Lung (tissue), 12 donors: ENCODE measurements around the gene RNASE11. TPM values are rescaled to one million over a fixed set of nuclear protein-coding genes. Genes with fewer than 3 reads are reported as not detected.
"Not testable (repeated sequence)": the region's sequence is repeated elsewhere in the genome, so short reads cannot be mapped to it uniquely, and the experiment has no call there.

Experiments used
- ATAC-seq: fragments of 200-7000 bp; cut with Tn5 transposase; one replicate; pipeline ENCODE4 v1.9.1; 2020; ENCODE audit warnings: moderate number of reproducible peaks; ENCODE audit not compliant: insufficient read depth, low FRiP score
- DNase-seq, 3 donors: peaks; one replicate each; pipeline ENCODE4 v3.0.0-alpha.2; 2013 to 2017
- H3K27ac ChIP-seq, 2 donors: one replicate each; pipeline ENCODE4 v1.5.1; 2013; ENCODE audit warnings: mild to moderate bottlenecking in 2 of 2, moderate library complexity in 2 of 2, control low read depth in 1 of 2, inconsistent platforms in 1 of 2, low read depth in 1 of 2, low read length in 1 of 2
- H3K27me3 ChIP-seq, 3 donors: one replicate each; pipeline ENCODE4 v1.5.1; 2013; ENCODE audit warnings: low read length in 2 of 3; ENCODE audit not compliant: control insufficient read depth in 3 of 3, insufficient read depth in 3 of 3
- H3K36me3 ChIP-seq, 4 donors: one replicate each; pipeline ENCODE4 v1.5.1; 2013; ENCODE audit warnings: low read length in 4 of 4, mild to moderate bottlenecking in 1 of 4, moderate library complexity in 1 of 4; ENCODE audit not compliant: control insufficient read depth in 4 of 4, insufficient read depth in 4 of 4
- H3K4me1 ChIP-seq, 5 donors: one replicate each; pipeline ENCODE4 v1.5.1; 2013; ENCODE audit warnings: low read length in 5 of 5, mild to moderate bottlenecking in 2 of 5, moderate library complexity in 1 of 5; ENCODE audit not compliant: control insufficient read depth in 5 of 5, insufficient read depth in 5 of 5
- H3K4me3 ChIP-seq: one replicate; pipeline ENCODE4 v1.5.1; 2013; ENCODE audit warnings: mild to moderate bottlenecking, control low read depth, moderate library complexity
- H3K9ac ChIP-seq, 2 donors: one replicate each; pipeline ENCODE4 v1.5.1; 2013; ENCODE audit warnings: low read length in 2 of 2, control low read depth in 1 of 2; ENCODE audit not compliant: insufficient read depth in 1 of 2
- H3K9me3 ChIP-seq, 4 donors: one replicate each; pipeline ENCODE4 v1.5.1; 2013; ENCODE audit warnings: low read length in 3 of 4, mild to moderate bottlenecking in 1 of 4, moderate library complexity in 1 of 4; ENCODE audit not compliant: control insufficient read depth in 4 of 4, insufficient read depth in 3 of 4
- WGBS, 2 donors: extraction: QIAGEN DNeasy Blood & Tissue Kit; methylation state at CpG; one replicate each; pipeline ENCODE4 v1.1.7; 2013; 5-methylcytosine and 5-hydroxymethylcytosine counted together
- polyA plus RNA-seq, 2 donors: library from polyadenylated mRNA; stranded (reverse); fragments of 200-250 nt; gene quantifications; one replicate each; pipeline ENCODE4 v1.2.1, GENCODE V29; 2013
- total RNA-seq, 2 donors: library from RNA; depleted of rRNA in 1 of 2; stranded (reverse); fragments of >200 nt in 1 of 2; gene quantifications; one replicate each; pipeline ENCODE4 v1.2.1, GENCODE V29; 2014 to 2021
- TF ChIP-seq, protein P1 (sequence below): IDR thresholded peaks from 2 replicates; pipeline ENCODE4 v1.5.1; 2012; ENCODE audit warnings: mild to moderate bottlenecking; ENCODE audit errors: control extremely low read depth, extremely low read depth
- donor health status: control.
- donor health status: control.
- donor health status: Bipolar disorder and iron deficiency.
- donor health status: healthy.
- donor health status: DM: yes; HTN: yes; CAD: no.

Gene RNASE11
- total and polyA plus RNA-seq, 4 donors, result not detected

GRCh38 chr14:20570720-20571119, 17.1 kb downstream of the RNASE11 start:
- H3K27me3 ChIP-seq, H3K4me3 ChIP-seq, DNase-seq, H3K9ac ChIP-seq, H3K36me3 ChIP-seq, H3K27ac ChIP-seq, ATAC-seq, H3K4me1 ChIP-seq: not testable (repeated sequence)
- WGBS, 2 donors, result 40 to 62% methylated on average over 1 of the region's 1 CpG
- peaks cover 0 to 12% (median 7%) of the 10 kb centered on the region in 4 donors for H3K9me3 ChIP-seq

- not testable (repeated sequence) for ATAC-seq, H3K9ac ChIP-seq, H3K4me3 ChIP-seq, H3K27ac ChIP-seq, H3K36me3 ChIP-seq, H3K4me1 ChIP-seq, H3K27me3 ChIP-seq, DNase-seq
- H3K9me3 ChIP-seq, result peaks cover 0 to 12% (median 7%) of the 10 kb centered on the region in 4 donors
- WGBS, 2 donors, result 94% methylated on average over 2 of the region's 2 CpGs
Measured at GRCh38 chr14:20569865-20570264, 17.9 kb downstream of the RNASE11 start.

DNA sequence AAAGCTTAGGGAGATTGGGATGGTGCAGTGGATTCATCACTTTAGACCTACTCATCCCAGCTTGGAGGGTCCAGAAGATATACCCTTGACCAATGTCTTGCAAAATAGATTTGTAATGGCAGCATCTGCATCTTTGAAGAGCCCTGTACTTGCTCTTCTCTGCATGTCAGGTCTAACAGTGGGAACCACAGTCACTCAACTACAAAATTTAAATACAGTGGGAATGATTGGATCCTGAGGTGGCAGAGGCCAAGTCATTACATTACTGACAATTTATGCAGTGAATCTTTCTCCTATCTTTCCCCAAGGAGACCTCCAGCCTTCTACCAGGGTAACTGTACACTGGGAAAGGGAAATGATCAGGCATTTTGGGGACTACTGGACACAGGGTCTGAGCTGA, 18.7 kb downstream of the RNASE11 start:
- TF ChIP-seq, protein P1, sequence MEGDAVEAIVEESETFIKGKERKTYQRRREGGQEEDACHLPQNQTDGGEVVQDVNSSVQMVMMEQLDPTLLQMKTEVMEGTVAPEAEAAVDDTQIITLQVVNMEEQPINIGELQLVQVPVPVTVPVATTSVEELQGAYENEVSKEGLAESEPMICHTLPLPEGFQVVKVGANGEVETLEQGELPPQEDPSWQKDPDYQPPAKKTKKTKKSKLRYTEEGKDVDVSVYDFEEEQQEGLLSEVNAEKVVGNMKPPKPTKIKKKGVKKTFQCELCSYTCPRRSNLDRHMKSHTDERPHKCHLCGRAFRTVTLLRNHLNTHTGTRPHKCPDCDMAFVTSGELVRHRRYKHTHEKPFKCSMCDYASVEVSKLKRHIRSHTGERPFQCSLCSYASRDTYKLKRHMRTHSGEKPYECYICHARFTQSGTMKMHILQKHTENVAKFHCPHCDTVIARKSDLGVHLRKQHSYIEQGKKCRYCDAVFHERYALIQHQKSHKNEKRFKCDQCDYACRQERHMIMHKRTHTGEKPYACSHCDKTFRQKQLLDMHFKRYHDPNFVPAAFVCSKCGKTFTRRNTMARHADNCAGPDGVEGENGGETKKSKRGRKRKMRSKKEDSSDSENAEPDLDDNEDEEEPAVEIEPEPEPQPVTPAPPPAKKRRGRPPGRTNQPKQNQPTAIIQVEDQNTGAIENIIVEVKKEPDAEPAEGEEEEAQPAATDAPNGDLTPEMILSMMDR, result no peak
- H3K4me1 ChIP-seq, result no peaks in the 10 kb centered on the region
- no peak overlapping the region for H3K4me3 ChIP-seq

GRCh38 chr14:20568393-20568792, 19.4 kb downstream of the RNASE11 start:
- Histone ChIP-seq H3K9ac (no peak overlapping the region), H3K27ac (no peak overlapping the region), H3K4me3 (no peak overlapping the region), H3K4me1 (no peaks in the 10 kb centered on the region), H3K9me3 (peaks cover 0 to 12% (median 7%) of the 10 kb centered on the region in 4 donors), H3K36me3 (no peaks in the 10 kb centered on the region), H3K27me3 (no peaks in the 10 kb centered on the region)
- WGBS, 2 donors, result 85 to 96% methylated on average over 3 of the region's 3 CpGs
- DNase-seq (no peak), ATAC-seq (no peak)
- TF ChIP-seq, protein P1, result no peak

More for the DNA sequence above, 18.7 kb downstream of the RNASE11 start:
- Histone ChIP-seq H3K27me3 (no peaks in the 10 kb centered on the region), H3K27ac (no peak overlapping the region), H3K9me3 (peaks cover 0 to 12% (median 7%) of the 10 kb centered on the region in 4 donors), H3K36me3 (no peaks in the 10 kb centered on the region), H3K9ac (no peak overlapping the region)
- no peak for DNase-seq
- no peak for ATAC-seq

GRCh38 chr14:20567199-20567598, 20.6 kb downstream of the RNASE11 start:
- not testable (repeated sequence) for H3K27ac ChIP-seq

More at GRCh38 chr14:20567199-20567598, 20.6 kb downstream of the RNASE11 start:
- H3K9ac ChIP-seq, H3K4me3 ChIP-seq, H3K27me3 ChIP-seq, H3K36me3 ChIP-seq, ATAC-seq, H3K4me1 ChIP-seq, DNase-seq: not testable (repeated sequence)
- WGBS, 2 donors, result 80 to 89% methylated on average over 1 of the region's 1 CpG
- peaks cover 0 to 12% (median 7%) of the 10 kb centered on the region in 4 donors for H3K9me3 ChIP-seq
